GM12874 (cell line): Measurements from ENCODE around the gene INPP5B.

Experiments
- TF ChIP-seq, protein P1 (sequence below): IDR thresholded peaks from 2 replicates; pipeline ENCODE4 v1.5.1; 2011; ENCODE audit warnings: low read depth, mild to moderate bottlenecking, control low read depth, low read length, moderate library complexity; ENCODE audit not compliant: insufficient read depth

INPP5B gene

GRCh38 chr1:37851262-37851661 is 95.6 kb downstream of the INPP5B start:
- TF ChIP-seq, protein P1, sequence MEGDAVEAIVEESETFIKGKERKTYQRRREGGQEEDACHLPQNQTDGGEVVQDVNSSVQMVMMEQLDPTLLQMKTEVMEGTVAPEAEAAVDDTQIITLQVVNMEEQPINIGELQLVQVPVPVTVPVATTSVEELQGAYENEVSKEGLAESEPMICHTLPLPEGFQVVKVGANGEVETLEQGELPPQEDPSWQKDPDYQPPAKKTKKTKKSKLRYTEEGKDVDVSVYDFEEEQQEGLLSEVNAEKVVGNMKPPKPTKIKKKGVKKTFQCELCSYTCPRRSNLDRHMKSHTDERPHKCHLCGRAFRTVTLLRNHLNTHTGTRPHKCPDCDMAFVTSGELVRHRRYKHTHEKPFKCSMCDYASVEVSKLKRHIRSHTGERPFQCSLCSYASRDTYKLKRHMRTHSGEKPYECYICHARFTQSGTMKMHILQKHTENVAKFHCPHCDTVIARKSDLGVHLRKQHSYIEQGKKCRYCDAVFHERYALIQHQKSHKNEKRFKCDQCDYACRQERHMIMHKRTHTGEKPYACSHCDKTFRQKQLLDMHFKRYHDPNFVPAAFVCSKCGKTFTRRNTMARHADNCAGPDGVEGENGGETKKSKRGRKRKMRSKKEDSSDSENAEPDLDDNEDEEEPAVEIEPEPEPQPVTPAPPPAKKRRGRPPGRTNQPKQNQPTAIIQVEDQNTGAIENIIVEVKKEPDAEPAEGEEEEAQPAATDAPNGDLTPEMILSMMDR: no peak

DNA sequence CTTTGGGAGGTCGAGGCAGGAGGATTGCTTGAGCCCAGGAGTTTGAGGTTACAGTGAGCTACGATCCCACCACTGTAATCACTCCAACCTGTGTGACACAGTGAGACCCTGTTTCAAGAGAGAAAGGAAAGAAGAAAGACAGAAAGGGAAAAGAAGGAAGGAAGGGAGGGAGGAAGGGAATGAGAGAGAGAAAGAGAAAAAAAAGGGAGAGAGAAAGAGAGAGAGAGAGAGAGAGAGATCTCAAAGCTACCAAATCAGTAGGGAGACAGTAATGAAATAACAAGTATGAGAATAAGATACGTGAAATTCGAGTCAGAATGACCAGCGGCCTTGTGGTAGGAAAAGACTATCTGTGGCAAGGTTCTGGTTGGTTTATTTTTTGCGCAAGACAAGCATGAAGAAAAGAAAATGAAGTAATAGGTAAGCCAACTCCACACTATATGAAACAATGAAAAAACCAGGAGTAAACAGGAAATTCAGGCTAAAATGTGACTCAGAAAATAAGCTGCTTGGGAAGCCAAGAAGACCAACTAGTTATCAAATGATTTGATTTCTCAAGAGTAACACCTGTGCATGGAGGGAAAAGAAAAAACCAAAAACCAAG is 96.4 kb downstream of the INPP5B start:
- TF ChIP-seq, protein P1: no peak

DNA sequence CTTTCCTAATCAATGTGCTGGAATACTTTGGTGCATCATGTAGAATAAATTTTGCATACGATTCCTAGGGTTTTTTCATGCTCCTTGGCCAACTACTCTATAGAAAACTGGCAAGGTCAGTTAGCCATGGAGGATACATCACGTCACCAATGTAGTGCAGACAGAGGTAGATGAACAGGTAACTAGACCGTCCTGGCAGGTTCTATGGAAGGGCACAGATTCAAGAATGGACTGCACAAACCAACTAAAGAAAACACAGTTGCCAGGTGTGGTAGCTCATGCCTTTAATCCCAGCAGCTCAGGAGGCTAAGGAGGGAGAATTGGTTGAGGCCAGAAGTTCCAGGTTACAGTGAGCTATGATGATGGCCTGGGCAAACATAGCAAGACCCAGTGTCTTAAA is 97.4 kb downstream of the INPP5B start:
- TF ChIP-seq, protein P1: no peak

GRCh38 chr1:37846647-37847339 is 100.1 kb downstream of the INPP5B start:
- TF ChIP-seq, protein P1: no peak

DNA sequence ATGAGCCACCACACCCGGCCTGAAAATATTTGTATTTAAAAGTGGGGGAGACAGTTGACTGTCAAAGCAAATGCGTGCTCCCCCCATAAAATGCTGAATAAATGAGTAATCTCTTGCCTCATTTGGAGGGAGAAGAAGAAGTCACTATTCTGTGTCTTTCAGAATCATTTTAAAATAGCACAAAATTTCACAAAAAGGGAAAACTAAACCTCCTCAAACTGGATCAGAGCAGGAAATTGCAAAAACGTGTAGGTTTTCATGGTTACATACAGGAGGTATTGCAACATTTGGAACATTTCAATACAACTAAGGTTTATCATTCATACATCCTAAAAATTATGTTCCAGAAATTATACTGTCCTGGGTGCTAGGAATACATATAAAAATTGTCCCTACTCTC is 101.1 kb downstream of the INPP5B start:
- TF ChIP-seq, protein P1: no peak

GRCh38 chr1:37845049-37845646 is 101.7 kb downstream of the INPP5B start:
- TF ChIP-seq, protein P1: no peak

DNA sequence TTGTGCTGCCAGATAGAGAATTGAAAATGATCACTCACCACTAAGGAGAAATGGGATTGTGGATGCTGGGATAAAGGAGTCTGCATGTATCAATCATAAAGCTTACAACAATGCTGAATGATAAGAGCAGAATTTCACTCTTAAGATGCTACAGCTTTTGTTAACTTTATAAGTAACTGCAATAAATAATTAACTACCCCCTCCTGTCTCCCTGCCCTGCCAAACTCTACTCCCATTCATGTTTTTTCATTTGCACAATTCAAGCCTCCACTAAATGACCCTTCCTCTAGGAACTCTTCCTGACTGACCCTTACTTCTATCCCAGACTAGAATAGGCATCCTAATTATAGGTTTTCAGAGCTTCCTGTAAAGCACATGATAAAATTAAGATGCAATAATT is 102.3 kb downstream of the INPP5B start:
- TF ChIP-seq, protein P1: no peak
